DND-41 (cell line): ENCODE results near the gene JAZF1.

Source experiments
- ATAC-seq: fragments of 200-7000 bp; cut with Tn5 transposase; 3 replicates; pipeline ENCODE4 v1.9.1; 2021; ENCODE audit warnings: low read depth; ENCODE audit not compliant: insufficient read depth
- DNase-seq: peaks from one replicate; pipeline ENCODE4 v3.0.0-alpha.2; 2020
- H2AFZ ChIP-seq: 2 replicates; pipeline ENCODE4 v1.6.0; 2012; ENCODE audit warnings: low read depth, low read length
- H3K27ac ChIP-seq: 2 replicates; pipeline ENCODE4 v1.5.1; 2012; ENCODE audit warnings: low read length, inconsistent platforms
- H3K27me3 ChIP-seq: fragments of 200-600 bp; sonication (generic); 2 replicates; pipeline ENCODE4 v1.6.0; 2012; ENCODE audit warnings: low read length, mild to moderate bottlenecking, inconsistent platforms; ENCODE audit not compliant: insufficient read depth, poor library complexity
- H3K36me3 ChIP-seq: 2 replicates; pipeline ENCODE4 v1.5.1; 2012; ENCODE audit warnings: low read length, inconsistent platforms; ENCODE audit not compliant: insufficient read depth
- H3K4me1 ChIP-seq: 2 replicates; pipeline ENCODE4 v1.5.1; 2012; ENCODE audit warnings: mild to moderate bottlenecking, low read length; ENCODE audit not compliant: insufficient read depth
- H3K4me2 ChIP-seq: 2 replicates; pipeline ENCODE4 v1.6.0; 2012; ENCODE audit warnings: mild to moderate bottlenecking, moderate library complexity, low read length, inconsistent platforms; ENCODE audit not compliant: insufficient read depth
- H3K4me3 ChIP-seq, 2 experiments: fragments of 200-600 bp in 1 of 2; shearing (Covaris generic) in 1 of 2; 2 replicates each; pipeline ENCODE4 v1.5.1; 2012 to 2016; ENCODE audit warnings: inconsistent platforms in 2 of 2, low read length in 2 of 2, mild to moderate bottlenecking in 2 of 2, low read depth in 1 of 2, moderate library complexity in 1 of 2
- H3K79me2 ChIP-seq: 2 replicates; pipeline ENCODE4 v1.6.0; 2012; ENCODE audit warnings: low read length, inconsistent platforms; ENCODE audit not compliant: insufficient read depth
- H3K9ac ChIP-seq: 2 replicates; pipeline ENCODE4 v1.6.0; 2012; ENCODE audit warnings: low read depth, mild to moderate bottlenecking, inconsistent platforms, low read length, moderate library complexity
- H3K9me3 ChIP-seq: 2 replicates; pipeline ENCODE4 v1.5.1; 2012; ENCODE audit warnings: low read length, moderate library complexity, mild to moderate bottlenecking, inconsistent platforms; ENCODE audit not compliant: insufficient read depth, severe bottlenecking
- H4K20me1 ChIP-seq: 2 replicates; pipeline ENCODE4 v1.6.0; 2012; ENCODE audit warnings: low read length; ENCODE audit not compliant: insufficient read depth
- CTCF ChIP-seq: IDR thresholded peaks from 2 replicates; pipeline ENCODE4 v1.5.1; 2012; ENCODE audit warnings: borderline replicate concordance, low read length, moderate library complexity, mild to moderate bottlenecking; ENCODE audit not compliant: poor library complexity, severe bottlenecking; ENCODE audit errors: extremely low read depth
- EZH2 ChIP-seq: IDR thresholded peaks from 3 replicates; pipeline ENCODE4 v1.6.1; 2012; ENCODE audit warnings: borderline replicate concordance, low read depth, mild to moderate bottlenecking, moderate library complexity, low read length, inconsistent platforms; ENCODE audit not compliant: severe bottlenecking

The JAZF1 gene

GRCh38 chr7:28036696-28037095 lies 143.9 kb downstream of the JAZF1 start:
- no peak overlapping the region for H3K27ac ChIP-seq
- ATAC-seq (no peak), DNase-seq (no peak)
- H3K4me1 ChIP-seq: no peaks in the 10 kb centered on the region
- no peaks in the 10 kb centered on the region for H3K79me2 ChIP-seq
- no peaks in the 10 kb centered on the region for H3K9me3 ChIP-seq
- no peak overlapping the region for H3K4me2 ChIP-seq
- H3K9ac ChIP-seq: no peak overlapping the region
- H3K27me3 ChIP-seq: no peaks in the 10 kb centered on the region
- H3K4me3 ChIP-seq: no peak overlapping the region
- peaks cover 2% of the 10 kb centered on the region; the same call in 1 of the 2 replicates for H4K20me1 ChIP-seq
- no peaks in the 10 kb centered on the region for H3K36me3 ChIP-seq
- H2AFZ ChIP-seq: no peak overlapping the region
- TF ChIP-seq EZH2 (no peak), CTCF (no peak)

- Histone ChIP-seq H3K9me3 (no peaks in the 10 kb centered on the region), H4K20me1 (peaks cover 2% of the 10 kb centered on the region; the same call in 1 of the 2 replicates), H3K4me1 (no peaks in the 10 kb centered on the region), H3K27ac (no peak overlapping the region), H3K4me3 (no peak overlapping the region), H2AFZ (no peak overlapping the region), H3K9ac (no peak overlapping the region), H3K4me2 (no peak overlapping the region), H3K36me3 (no peaks in the 10 kb centered on the region), H3K79me2 (no peaks in the 10 kb centered on the region), H3K27me3 (no peaks in the 10 kb centered on the region)
- TF ChIP-seq CTCF (no peak), EZH2 (no peak)
- DNase-seq (no peak), ATAC-seq (no peak)
Observed at GRCh38 chr7:28033386-28033785, 147.2 kb downstream of the JAZF1 start.

- ATAC-seq: no peak
- TF ChIP-seq EZH2 (no peak), CTCF (no peak)
- Histone ChIP-seq H3K9ac (no peak overlapping the region), H2AFZ (no peak overlapping the region), H3K9me3 (no peaks in the 10 kb centered on the region), H3K4me1 (no peaks in the 10 kb centered on the region), H3K79me2 (no peaks in the 10 kb centered on the region), H4K20me1 (peaks cover 2% of the 10 kb centered on the region; the same call in 1 of the 2 replicates), H3K27ac (no peak overlapping the region), H3K36me3 (no peaks in the 10 kb centered on the region), H3K4me2 (no peak overlapping the region), H3K4me3 (no peak overlapping the region), H3K27me3 (no peaks in the 10 kb centered on the region)
- DNase-seq: no peak
Observed at GRCh38 chr7:28032738-28033380, 147.7 kb downstream of the JAZF1 start.

GRCh38 chr7:28029051-28029450 lies 151.5 kb downstream of the JAZF1 start:
- Histone ChIP-seq H3K79me2 (no peaks in the 10 kb centered on the region), H3K4me2 (no peak overlapping the region), H4K20me1 (peaks cover 2% of the 10 kb centered on the region; the same call in 1 of the 2 replicates), H2AFZ (no peak overlapping the region), H3K27me3 (no peaks in the 10 kb centered on the region), H3K9me3 (no peaks in the 10 kb centered on the region), H3K4me1 (no peaks in the 10 kb centered on the region), H3K36me3 (no peaks in the 10 kb centered on the region), H3K4me3 (no peak overlapping the region), H3K27ac (no peak overlapping the region), H3K9ac (no peak overlapping the region)
- DNase-seq (no peak), ATAC-seq (no peak)
- no peak for TF ChIP-seq EZH2
